Activated T-helper 1 cell treated with anti-CD3 and anti-CD28 coated beads, Interleukin-2, amount 50 U/mL, for 16 hours (primary cell): ENCODE results near the gene ZNF407.

Experiments used
- DNase-seq, 2 donors: peaks; one replicate each; pipeline ENCODE4 v3.0.0-alpha.2; 2020; ENCODE audit warnings: low read depth in 1 of 2, low spot score in 1 of 2

The ZNF407 gene

GRCh38 chr18:74819433-74820059 is 221.9 kb downstream of the ZNF407 start:
- no peak for DNase-seq

- DNase-seq: no peak
Observed at GRCh38 chr18:74820160-74820780, 222.6 kb downstream of the ZNF407 start.

GRCh38 chr18:74825460-74825859 is 227.8 kb downstream of the ZNF407 start:
- DNase-seq: no peak

- no peak for DNase-seq
Observed at GRCh38 chr18:74826572-74826971, 228.9 kb downstream of the ZNF407 start.

- no peak for DNase-seq
Observed at GRCh38 chr18:74828200-74828599, 230.5 kb downstream of the ZNF407 start.

- no peak for DNase-seq
Observed at GRCh38 chr18:74831571-74832250, 234.0 kb downstream of the ZNF407 start.

- no peak for DNase-seq
Observed at GRCh38 chr18:74832381-74832780, 234.7 kb downstream of the ZNF407 start.

GRCh38 chr18:74832999-74833398 is 235.3 kb downstream of the ZNF407 start:
- no peak for DNase-seq

GRCh38 chr18:74834424-74835309 is 237.0 kb downstream of the ZNF407 start:
- DNase-seq: no peak

- no peak for DNase-seq
Observed at GRCh38 chr18:74836296-74837139, 238.8 kb downstream of the ZNF407 start.

GRCh38 chr18:74840492-74841167 is 243.0 kb downstream of the ZNF407 start:
- no peak for DNase-seq

- no peak for DNase-seq
Observed at GRCh38 chr18:74841248-74841647, 243.6 kb downstream of the ZNF407 start.

GRCh38 chr18:74849301-74849700 is 251.6 kb downstream of the ZNF407 start:
- DNase-seq: no peak

GRCh38 chr18:74856434-74856833 is 258.8 kb downstream of the ZNF407 start:
- DNase-seq: no peak

GRCh38 chr18:74856928-74857327 is 259.3 kb downstream of the ZNF407 start:
- DNase-seq: no peak

GRCh38 chr18:74857901-74858300 is 260.2 kb downstream of the ZNF407 start:
- DNase-seq: no peak

GRCh38 chr18:74861154-74861553 is 263.5 kb downstream of the ZNF407 start:
- DNase-seq: no peak

GRCh38 chr18:74862094-74862493 is 264.4 kb downstream of the ZNF407 start:
- DNase-seq: no peak

- no peak for DNase-seq
Observed at GRCh38 chr18:74866577-74866976, 268.9 kb downstream of the ZNF407 start.

GRCh38 chr18:74868461-74868860 is 270.8 kb downstream of the ZNF407 start:
- DNase-seq: no peak
